Fibroblast of skin of scalp (primary cell): ENCODE data around the gene C11orf52.
"Not testable (repeated sequence)": the region's sequence is repeated elsewhere in the genome, so short reads cannot be mapped to it uniquely, and the experiment has no call there.

ENCODE experiments used
- DNase-seq: peaks from one replicate; pipeline ENCODE4 v3.0.0-alpha.2; 2013

Gene C11orf52

DNA sequence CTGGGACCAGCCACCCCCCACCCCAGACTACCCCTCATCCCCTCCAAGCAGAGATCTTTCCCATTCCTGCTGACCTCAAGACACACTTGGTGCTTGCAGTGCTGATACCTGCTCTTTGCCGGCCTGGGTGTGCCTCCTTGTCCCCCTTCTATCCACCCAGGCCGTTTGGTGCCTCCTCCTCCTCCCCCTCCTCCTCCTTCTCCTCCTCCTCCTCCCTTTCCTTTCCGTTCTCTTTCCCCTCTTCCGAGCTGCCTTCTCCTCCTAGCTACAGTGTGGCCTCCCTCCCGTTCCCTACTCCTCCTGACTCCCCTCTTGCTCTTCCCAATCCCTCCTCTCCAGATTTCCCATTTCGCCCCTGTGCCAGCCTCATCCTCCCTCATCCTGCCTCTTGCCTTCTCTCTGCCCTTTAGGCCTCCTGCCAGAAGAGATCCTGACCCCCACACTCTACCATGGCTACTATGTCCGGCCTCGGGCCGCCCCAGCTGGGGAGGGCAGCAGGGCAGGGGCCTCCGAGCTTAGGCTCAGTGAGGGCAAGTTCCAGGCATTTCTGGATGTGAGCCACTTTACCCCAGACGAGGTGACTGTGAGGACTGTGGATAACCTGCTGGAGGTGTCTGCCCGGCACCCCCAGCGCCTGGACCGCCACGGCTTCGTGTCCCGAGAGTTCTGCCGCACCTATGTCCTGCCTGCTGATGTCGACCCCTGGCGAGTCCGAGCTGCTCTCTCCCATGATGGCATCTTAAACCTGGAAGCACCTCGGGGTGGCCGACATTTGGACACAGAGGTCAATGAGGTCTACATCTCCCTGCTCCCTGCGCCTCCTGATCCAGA lies 5.5 kb upstream of the C11orf52 start:
- peak; percentile 64 for DNase-seq

DNA sequence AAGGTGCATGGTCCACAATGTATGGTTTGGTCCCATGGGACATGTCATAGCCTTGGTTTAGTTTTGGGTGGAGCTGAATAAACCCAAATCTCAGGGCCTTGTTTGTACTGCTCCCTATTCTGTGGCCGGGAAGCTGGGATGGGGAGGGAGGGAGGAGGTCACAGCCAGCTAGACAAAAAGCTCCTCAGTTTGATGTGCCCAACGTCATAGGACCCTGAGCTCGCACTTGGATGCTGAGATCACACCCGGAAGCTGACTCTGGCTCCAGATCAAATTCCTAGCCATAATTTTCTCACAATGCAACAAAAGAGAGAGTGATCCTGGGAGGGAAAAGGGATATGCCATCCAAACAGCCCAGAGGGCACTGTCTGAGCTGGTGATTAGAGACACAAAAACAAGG lies 4.7 kb upstream of the C11orf52 start:
- peak; percentile 95 for DNase-seq

DNA sequence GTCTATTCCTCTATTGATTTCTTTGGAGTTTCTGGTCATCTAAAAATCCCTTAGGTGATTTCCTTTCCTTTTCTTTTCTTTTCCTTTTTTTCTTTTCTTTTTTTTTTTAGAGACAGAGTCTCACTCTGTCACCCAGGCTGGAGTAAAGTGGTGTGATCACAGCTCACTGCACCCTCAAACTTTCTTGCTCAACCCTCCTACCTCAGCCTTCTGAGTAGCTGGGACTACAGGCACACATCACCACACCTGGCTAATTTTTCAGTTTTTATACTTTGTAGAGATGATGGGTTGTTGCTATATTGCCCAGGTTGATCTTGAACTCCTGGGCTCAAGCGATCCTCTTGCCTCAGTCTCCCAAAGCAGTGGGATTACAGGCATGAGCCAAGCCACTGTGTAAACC lies 1.9 kb upstream of the C11orf52 start:
- no peak for DNase-seq

DNA sequence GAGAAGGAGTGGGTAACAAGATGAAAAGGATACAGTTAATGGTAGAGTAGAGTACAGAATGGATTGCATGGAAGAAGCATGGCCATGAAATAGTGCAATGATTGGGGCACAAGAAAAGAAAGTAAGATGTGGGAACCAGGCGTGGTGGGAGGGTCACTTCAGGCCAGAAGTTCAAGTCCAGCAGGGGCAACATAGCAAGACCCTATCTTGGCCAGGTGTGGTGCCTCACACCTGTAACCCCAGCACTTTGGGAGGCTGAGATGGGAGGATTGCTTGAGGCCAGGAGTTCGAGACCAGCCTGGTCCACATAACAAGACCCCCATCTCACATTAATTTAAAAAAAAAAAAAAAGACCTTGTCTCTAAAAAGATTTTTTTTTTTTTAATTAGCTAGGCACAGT lies 1.4 kb upstream of the C11orf52 start:
- no peak for DNase-seq

DNA sequence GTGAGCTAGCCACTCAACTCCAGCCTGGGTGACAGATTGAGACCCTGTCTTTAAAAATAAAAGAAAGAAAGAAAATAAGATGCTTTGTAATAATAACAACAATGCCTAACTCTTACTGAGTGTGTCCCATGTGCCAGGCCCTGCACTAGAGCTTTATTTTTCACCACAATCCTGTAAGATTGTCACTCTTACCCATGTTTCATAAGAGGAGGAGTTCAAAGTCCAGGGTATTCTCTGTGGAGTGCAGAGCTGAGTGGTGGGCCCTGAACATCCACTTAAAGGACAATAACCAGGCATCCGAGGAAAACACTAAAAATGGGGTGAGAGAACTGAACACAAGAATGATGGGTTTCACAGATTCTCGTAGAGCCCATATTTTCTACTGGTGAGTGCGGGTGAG lies 925 bp upstream of the C11orf52 start:
- DNase-seq = no peak

DNA sequence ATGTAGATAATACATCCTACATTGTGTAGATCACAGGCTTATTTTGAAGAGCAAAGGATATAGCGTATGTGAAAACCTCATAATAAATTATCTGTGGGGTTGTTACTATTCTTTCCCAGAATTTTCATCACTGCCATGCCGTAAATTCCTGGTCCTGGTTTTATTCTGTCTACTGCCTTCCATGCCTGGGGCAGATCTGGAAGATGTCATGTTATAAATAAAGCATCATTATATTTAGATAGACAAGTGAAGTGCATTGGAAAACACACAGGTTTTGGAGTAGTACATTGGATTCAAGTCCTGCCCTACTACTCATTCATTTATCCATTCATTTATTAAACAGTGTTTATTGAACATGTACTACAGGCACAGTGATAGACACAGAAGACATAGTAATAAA lies 2.2 kb downstream of the C11orf52 start:
- no peak for DNase-seq

DNA sequence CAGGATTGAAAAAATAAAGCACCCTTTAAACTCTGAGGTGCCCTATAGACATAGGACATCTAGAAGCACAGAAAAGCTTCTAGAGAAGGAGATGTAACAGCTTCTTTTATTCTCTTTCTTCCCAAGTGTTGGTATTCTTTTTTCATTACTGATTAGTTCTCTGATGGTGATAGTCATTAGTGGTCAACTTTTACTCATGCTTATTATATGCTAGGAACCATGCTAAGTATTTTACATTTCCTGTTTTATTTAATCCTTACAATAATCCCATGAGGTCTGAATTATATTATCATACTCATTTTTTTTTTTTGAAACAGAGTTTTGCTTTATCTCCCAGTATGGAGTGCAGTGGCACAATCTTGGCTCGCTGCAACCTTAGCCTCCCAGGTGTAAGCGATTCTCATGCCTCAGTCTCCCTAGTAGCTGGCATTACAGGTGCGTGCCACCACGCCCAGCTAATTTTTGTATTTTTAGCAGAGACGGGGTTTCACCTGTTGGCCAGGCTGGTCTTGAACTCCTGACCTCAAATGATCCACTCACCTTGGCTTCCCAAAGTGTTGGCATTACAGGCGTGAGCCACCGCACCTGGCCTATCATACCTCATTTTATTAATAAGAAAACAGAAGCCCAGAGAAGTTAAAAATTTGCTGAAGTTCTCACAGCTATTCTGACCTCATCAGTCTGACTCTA lies 3.0 kb downstream of the C11orf52 start:
- DNase-seq = peak; percentile 35

DNA sequence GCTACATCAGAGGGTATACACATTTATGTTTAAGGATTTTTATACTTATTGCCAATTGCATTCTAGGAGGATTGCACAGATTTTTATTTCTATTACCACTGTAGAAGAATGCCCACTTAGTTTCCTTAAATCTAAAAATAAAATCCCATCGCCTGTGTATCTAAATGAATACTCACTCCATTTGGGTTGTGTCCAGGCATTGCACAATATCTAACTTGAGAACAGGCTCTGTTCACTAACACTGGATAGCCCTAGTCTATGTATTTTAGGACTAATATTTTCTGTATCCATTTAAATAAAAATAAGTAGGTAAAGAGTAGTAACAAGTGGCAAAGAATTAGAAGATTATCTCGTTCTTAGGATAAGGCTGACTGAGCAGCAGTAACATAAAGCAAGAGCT lies 4.1 kb downstream of the C11orf52 start:
- peak; percentile 90 for DNase-seq

DNA sequence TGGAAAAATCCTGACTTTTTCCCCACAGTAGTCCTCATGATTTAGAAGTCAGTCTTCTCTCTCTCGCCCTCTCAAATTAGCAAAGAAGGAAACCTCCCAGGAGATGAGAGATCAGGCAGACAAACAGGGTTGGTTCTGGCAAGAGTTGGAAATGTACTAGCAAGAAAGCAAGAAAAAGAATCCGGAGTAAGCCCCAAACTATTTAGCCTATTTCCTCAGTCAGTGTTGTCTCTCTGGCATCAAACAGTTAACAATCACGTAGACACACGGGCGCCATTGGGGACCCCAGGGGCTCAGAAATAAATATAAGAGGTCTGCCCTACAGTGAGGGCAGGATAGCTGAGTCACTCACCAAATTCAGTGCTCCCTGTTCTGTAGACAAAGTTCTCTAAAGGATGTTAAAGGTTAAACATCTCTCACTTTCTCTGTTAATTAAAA lies 4.7 kb downstream of the C11orf52 start:
- DNase-seq = peak; percentile 87

DNA sequence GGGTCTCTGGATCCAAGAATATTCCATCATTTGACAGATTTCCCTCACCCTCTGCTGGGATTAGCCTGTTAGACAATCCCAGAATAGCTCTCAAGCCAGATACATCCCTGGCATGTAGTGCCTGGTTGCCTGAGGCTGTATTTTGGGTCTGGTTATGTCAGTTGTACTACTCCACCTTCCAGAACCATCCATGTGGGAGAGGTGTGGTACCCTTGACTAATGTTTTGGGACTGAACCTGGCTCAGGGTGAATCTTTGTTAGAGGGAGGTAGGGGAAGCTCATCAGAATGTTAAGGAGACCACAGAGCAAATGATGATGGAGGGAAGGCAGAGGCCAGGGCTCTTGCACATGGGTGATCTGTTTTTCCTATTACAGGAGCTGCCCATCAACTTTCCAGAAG lies 5.2 kb downstream of the C11orf52 start:
- no peak for DNase-seq

DNA sequence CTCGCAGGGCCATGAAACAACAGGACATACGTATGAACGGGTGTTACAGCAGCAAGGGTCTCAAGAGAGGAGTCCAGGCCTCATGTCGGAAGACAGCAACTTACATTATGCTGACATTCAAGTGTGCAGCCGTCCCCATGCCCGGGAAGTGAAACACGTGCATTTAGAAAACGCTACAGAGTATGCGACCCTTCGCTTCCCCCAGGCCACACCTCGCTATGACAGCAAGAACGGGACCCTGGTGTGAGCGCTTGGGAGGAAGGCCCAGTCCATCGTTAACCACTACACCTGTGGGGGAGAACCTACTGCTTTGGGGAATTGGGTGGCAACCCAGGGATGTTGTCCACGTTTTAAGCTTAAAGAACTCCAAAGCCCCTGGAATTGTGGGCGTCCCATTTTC lies 7.2 kb downstream of the C11orf52 start:
- no peak for DNase-seq

DNA sequence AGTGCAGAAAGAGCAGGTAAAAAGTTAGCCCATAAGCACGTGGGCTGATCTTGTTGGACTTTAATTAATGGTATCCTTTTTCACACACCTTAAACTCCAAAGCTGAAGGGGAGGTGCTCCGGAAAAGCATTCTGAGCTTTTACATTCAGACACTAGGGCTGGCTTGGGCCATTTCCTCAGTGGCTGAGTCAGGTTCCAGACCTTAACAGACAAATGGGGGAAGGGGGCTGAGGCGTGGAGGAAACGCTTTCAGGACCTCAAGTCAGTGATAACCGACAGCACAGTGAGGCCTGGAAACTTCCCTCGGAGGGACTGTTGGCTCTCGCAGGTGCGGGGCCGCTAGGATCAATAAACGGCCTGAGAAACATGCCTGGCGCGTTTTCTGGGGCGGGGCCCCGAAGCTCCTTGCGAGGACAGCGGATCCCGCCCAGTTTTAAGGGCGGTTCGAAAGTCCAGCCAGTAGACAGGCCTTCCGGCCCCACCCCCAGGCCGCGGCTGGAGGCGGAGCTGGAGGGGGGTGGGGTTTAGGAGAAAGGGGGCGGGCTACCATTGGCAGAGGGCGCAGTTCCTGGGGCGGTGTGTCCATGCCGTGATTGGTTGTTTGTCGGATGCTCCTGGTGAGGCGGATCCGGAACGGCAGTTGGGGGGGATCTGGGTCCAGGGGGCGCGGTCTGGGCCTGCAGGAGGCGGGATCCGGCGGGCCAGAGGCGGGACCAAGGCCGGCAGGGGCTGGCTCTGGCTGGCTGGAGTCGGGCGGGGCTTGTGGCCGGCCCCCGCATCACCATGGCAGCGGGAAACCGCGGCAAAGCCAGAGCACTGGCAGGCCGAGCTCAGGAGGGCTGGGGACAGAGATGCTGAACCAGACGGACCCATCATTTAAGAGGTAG lies 8.0 kb downstream of the C11orf52 start:
- peak; percentile 97 for DNase-seq

DNA sequence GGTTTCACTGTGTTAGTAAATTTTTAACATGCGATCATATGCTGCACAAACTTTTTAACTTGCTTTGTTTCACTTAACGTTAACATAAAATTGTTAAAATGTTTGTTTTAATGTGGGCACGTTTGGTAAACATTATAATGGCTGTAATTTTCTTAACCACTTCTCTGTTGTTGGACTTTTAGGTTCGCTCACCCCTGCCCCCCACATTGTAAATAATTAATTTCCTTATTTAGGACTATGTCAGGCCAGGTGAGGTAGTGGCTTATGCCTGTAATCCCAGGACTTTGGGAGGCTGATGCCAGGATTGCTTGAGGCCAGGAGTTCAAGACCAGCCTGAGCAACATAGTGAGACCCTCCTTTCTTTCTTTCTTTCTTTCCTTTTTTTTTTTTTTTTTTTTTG lies 11.8 kb downstream of the C11orf52 start:
- no peak for DNase-seq

DNA sequence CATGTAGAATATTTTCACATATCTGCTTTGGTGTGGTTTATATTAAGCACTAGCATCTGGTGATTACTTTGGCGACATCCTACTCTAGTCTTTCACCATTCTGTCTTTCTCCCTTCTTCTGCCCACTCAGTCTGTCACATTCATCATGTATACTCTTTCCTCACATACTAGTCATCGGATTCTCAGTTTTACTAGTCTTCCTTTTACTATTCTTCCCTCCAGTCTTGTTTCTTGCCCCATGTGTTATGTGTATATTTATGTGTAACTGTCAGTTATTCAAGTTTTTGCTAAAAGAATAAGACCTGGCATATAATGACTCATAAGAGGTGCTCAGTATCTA lies 13.9 kb downstream of the C11orf52 start:
- no peak for DNase-seq

DNA sequence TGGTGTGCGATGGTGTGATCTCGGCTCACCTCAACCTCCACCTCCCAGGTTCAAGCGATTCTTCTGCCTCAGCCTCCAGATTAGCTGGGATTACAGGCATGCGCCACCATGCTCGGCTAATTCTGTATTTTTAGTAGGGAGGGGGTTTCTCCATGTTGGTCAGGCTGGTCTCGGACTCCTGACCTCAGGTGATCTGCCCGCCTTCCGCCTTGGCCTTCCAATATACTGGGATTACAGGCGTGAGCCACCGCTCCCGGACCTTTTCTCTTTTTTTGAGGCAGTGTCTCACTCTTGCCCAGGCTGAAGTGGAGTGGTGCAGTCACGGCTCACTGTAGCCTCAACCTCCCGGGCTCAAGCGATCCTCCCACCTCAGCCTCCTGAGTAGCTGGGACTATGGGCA lies 14.5 kb downstream of the C11orf52 start:
- DNase-seq = not testable (repeated sequence)

DNA sequence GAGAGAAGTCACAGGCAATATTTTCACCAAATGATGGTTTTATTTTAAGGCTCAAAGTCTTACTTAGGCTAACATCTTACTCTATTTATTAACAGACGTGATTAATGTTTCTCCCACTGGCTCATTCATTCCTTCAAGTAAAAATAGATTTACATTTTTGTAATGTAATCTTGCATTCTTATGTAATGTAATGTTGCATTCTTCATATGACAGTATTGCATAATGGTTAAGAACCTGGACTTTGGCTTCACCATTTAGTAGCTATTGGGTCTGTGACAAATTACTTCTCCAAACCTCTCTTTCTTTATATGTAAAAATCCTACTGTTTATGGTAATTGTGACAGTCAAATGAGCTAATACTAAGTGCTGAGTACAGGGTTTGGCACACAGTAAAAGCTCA lies 15.2 kb downstream of the C11orf52 start:
- DNase-seq = peak; percentile 46

DNA sequence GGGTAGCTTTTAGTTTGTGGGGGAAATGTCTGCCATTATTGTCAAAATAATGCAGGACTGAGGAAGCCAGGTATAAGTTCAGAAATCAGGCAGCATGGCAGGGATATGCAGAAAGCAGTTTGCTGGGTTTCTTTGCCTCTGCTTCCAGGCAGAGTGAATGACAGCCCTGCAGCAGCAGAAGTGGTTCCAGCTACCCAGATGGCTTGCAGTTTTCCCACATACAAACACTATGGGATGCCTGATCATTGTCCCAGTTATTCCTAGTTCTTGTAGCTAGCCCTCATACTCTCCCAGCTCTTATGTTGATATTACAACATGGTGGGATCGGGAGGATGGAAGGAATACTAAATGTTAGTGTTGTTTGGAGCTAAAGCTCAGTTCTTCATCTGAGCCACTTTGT lies 15.6 kb downstream of the C11orf52 start:
- no peak for DNase-seq

DNA sequence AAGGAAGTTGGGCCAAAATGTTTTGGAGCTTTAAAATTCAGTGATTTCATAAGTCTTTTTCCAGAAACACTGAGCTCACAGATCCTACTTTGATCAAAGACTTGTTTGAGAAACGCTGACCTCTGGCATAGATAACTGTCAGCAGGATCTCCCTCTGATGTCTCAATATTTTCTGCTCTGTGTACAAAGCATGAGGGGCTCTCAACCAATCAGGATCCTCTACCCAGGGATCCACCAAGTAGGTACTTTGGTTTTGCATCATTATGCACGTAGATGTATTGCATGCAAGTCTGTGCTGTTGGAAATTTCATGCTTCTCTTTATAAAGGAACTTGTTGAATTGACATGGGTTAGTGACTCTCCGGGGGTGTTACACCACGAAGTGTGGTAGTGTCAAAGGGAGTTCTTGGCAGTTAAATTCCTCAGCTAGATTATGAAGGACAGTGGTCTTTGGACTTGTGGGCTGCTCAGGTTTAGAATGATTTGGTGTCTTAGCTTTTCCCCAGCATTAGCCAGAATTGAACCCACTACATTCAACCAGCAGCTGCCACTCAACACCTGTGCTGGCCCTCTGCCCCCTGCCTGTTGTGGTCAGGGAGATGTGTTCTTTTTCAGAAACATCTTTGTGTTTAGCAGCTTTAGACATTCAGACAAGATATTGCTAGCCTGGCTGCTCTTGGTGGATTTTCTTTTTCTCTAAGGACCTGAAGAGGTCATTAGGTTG lies 16.8 kb downstream of the C11orf52 start:
- DNase-seq = no peak

DNA sequence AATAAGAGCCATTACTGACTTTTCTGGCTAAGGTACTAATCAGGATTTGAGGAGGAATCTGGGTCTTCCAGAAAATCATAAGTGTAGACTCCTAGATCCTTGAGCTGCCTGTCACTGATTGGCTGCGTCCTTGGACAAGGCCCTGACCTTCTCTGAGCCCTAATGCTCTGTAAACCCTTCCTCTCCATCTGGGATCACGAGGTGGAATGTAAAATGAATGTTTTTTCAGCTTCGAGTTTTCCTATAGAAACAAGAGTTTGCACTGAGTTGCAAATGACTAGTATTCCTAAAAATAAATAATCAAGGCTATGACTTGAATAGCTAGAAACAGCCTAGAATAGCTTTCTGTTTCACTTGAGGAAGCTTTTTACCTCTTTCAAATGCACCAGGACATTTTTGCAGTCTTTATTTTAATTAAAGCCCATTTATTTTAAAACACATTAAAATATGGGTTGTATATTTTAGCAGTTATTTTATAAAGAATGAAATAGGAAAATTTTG lies 17.4 kb downstream of the C11orf52 start:
- DNase-seq = no peak

DNA sequence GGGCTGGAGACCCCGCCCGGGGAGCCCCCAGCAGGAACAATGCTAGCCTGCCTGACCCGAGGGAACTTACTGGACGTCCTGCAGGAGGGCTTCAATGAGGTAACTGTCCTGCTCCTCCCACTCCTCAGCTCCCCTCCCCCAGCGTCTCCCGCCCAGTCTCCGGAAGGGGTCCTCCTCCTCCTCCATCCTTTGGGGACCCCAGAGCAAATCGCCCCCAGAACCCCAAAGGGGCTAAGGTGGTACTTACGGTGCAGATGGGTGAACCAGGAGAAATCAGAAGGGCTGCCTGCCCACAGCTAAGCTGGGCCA lies 18.7 kb downstream of the C11orf52 start:
- DNase-seq = no peak

DNA sequence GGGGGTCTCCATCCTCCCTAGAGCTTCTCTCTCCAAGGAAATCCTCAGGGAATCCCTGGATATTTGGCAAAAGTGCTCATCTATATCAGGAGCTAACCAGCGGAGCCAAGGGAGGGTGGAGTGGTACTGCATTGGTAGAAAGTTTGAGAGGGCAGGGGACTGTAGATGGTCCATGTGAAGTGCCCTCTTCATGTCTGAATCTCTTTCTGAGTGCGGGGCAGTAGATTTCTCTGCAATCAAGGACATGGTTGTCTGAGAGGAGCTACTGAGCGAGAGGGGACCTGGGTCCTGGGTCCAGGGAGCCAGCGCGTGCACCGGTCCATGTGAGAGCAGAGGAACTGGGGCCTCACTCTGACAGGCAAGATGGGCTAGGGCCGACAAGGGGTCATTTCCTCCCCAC lies 19.1 kb downstream of the C11orf52 start:
- DNase-seq = no peak

DNA sequence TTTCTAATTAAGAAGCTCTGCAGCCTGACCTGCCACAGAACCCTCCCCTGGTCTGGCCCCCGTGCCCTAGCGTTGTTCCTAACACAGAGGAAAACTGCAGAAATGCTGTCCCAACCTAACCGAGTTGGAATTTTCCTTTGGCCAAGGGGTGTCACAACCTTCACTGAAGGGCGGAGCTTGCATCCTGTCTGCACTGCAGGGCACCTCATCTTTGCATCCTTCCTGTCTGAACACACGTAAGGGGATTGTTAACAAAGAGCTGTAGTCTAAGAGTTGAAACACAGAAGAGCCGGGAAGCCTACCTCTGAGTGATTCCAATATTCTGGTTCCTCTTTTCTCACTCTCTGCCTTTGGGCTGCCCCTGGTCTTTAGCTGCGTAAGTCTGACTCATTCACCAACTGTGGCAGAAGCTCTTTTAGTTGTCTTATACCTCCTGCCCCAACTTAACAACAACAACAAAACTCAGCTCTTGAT lies 20.0 kb downstream of the C11orf52 start:
- peak; percentile 32 for DNase-seq
